Fibroblast of lung (primary cell): ENCODE results near the gene RUNDC3A. TPM values are rescaled to one million over a fixed set of nuclear protein-coding genes. Genes with fewer than 3 reads are reported as not detected.

ENCODE experiments used
- DNase-seq, 2 donors: peaks; one replicate each; pipeline versions ENCODE4 v3.0.0 to v3.0.0-alpha.2; 2010; ENCODE audit warnings: low read depth in 2 of 2
- H2AFZ ChIP-seq: 2 replicates; pipeline ENCODE4 v1.5.1; 2012; ENCODE audit warnings: low read length, control low read depth, inconsistent platforms
- H3K27ac ChIP-seq: 2 replicates; pipeline ENCODE4 v1.5.1; 2011; ENCODE audit warnings: low read length, control low read depth; ENCODE audit not compliant: insufficient read depth
- H3K27me3 ChIP-seq: 2 replicates; pipeline ENCODE4 v1.5.1; 2011; ENCODE audit warnings: mild to moderate bottlenecking, low read length; ENCODE audit not compliant: control insufficient read depth, insufficient read depth
- H3K36me3 ChIP-seq: 2 replicates; pipeline ENCODE4 v1.5.1; 2011; ENCODE audit warnings: low read length; ENCODE audit not compliant: control insufficient read depth, insufficient read depth
- H3K4me1 ChIP-seq: 2 replicates; pipeline ENCODE4 v1.5.1; 2011; ENCODE audit warnings: low read length; ENCODE audit not compliant: control insufficient read depth, insufficient read depth; ENCODE audit errors: extremely low read depth
- H3K4me2 ChIP-seq: 2 replicates; pipeline ENCODE4 v1.5.1; 2011; ENCODE audit warnings: low read length, control low read depth; ENCODE audit not compliant: insufficient read depth; ENCODE audit errors: extremely low read depth
- H3K4me3 ChIP-seq, 4 experiments: fragments of 200-600 bp in 1 of 4; sonication (generic) in 1 of 4; replicated peaks in 1 of 4; 2 replicates each; pipeline ENCODE4 v1.5.1; 2011 to 2016; ENCODE audit warnings: low read length in 4 of 4, low read depth in 3 of 4, mild to moderate bottlenecking in 3 of 4, control low read depth in 2 of 4, inconsistent platforms in 1 of 4, mixed read lengths in 1 of 4; ENCODE audit not compliant: insufficient read depth in 1 of 4; ENCODE audit errors: control extremely low read depth in 1 of 4
- H3K79me2 ChIP-seq: 2 replicates; pipeline ENCODE4 v1.5.1; 2012; ENCODE audit warnings: mild to moderate bottlenecking, low read length, inconsistent platforms; ENCODE audit not compliant: control insufficient read depth, insufficient read depth
- H3K9ac ChIP-seq: 2 replicates; pipeline ENCODE4 v1.5.1; 2011; ENCODE audit warnings: mild to moderate bottlenecking, low read length, control low read depth; ENCODE audit not compliant: insufficient read depth
- H3K9me3 ChIP-seq: 2 replicates; pipeline ENCODE4 v1.5.1; 2012; ENCODE audit warnings: low read depth, low read length; ENCODE audit not compliant: control insufficient read depth, insufficient read depth
- H4K20me1 ChIP-seq: 2 replicates; pipeline ENCODE4 v1.5.1; 2011; ENCODE audit warnings: low read length; ENCODE audit not compliant: control insufficient read depth, insufficient read depth; ENCODE audit errors: extremely low read depth
- CTCF ChIP-seq, 2 donors: IDR thresholded peaks in 1 of 2; conservative IDR thresholded peaks in 1 of 2; 1 replicate in 1 of 2; 2 replicates in 1 of 2; pipeline ENCODE4 v1.5.1; 2011 to 2012; ENCODE audit warnings: low read length in 2 of 2, control low read depth in 1 of 2, inconsistent platforms in 1 of 2, low read depth in 1 of 2, mild to moderate bottlenecking in 1 of 2
- EZH2 ChIP-seq: IDR thresholded peaks from 2 replicates; pipeline ENCODE4 v1.5.1; 2012; ENCODE audit warnings: low read length, control low read depth, mild to moderate bottlenecking; ENCODE audit errors: missing control alignments
- polyA plus RNA-seq, 2 donors: library from polyadenylated mRNA; depleted of rRNA in 1 of 2; stranded (reverse) in 1 of 2; unstranded in 1 of 2; fragments of >200 nt; gene quantifications; 2 replicates each; pipeline ENCODE4 v1.2.1, GENCODE V29; 2011 to 2012; ENCODE audit warnings: missing spikeins in 1 of 2
- total RNA-seq: library from RNA; depleted of rRNA; stranded (reverse); fragments of >200 nt; gene quantifications from 2 replicates; pipeline ENCODE4 v1.2.1, GENCODE V29; 2014

Gene RUNDC3A
- total and polyA plus RNA-seq, 2 donors (not counting 1 experiment from before 2014, with no cell fraction given): not detected

- H3K27ac ChIP-seq: no peak overlapping the region
- peaks cover 4% of the 10 kb centered on the region for H3K27me3 ChIP-seq
- DNase-seq: no peak
- H3K9ac ChIP-seq: no peak overlapping the region
- no peak overlapping the region for H3K4me2 ChIP-seq
- no peaks in the 10 kb centered on the region for H3K79me2 ChIP-seq
- no peaks in the 10 kb centered on the region for H3K9me3 ChIP-seq
- no peak for TF ChIP-seq EZH2
- no peak for TF ChIP-seq CTCF (conservative IDR thresholded peaks at IDR 0.05 in 1 of 2, IDR thresholded peaks at IDR 0.05 in 1 of 2; ENCODE audit: low read depth in 1 of 2, low read length in 2 of 2)
- H3K4me1 ChIP-seq: no peaks in the 10 kb centered on the region
- H3K4me3 ChIP-seq: no peak overlapping the region
- no peak overlapping the region for H2AFZ ChIP-seq
- no peaks in the 10 kb centered on the region for H3K36me3 ChIP-seq
- no peaks in the 10 kb centered on the region for H4K20me1 ChIP-seq
Observed at GRCh38 chr17:44267165-44267455, 41.3 kb upstream of the RUNDC3A start.

- no peak within 1 kb of the TSS for H3K4me2 ChIP-seq
- no peak within 1 kb of the TSS for H3K4me3 ChIP-seq
- no peaks in the 10 kb centered on the region for H3K36me3 ChIP-seq
- H2AFZ ChIP-seq: no peak within 1 kb of the TSS
- no peaks in the 10 kb centered on the region for H3K79me2 ChIP-seq
- H3K9ac ChIP-seq: no peak within 1 kb of the TSS
- no peak within 1 kb of the TSS for H3K27ac ChIP-seq
- no peaks in the 10 kb centered on the region for H3K4me1 ChIP-seq
- H4K20me1 ChIP-seq: no peaks in the 10 kb centered on the region
- peaks cover 4% of the 10 kb centered on the region for H3K27me3 ChIP-seq
- TF ChIP-seq EZH2 (no peak), CTCF (conservative IDR thresholded peaks at IDR 0.05 in 1 of 2, IDR thresholded peaks at IDR 0.05 in 1 of 2; ENCODE audit: low read depth in 1 of 2, low read length in 2 of 2) (no peak)
- DNase-seq: no peak
- no peaks in the 10 kb centered on the region for H3K9me3 ChIP-seq
Observed at GRCh38 chr17:44267818-44268490, 40.4 kb upstream of the RUNDC3A start, which contains the start of gene SLC4A1. SLC4A1 (minus strand) TSS chr17:44268135; CDS start chr17:44262866, 5,269 bp downstream.

GRCh38 chr17:44268709-44269534 is 39.5 kb upstream of the RUNDC3A start:
- Histone ChIP-seq H4K20me1 (no peaks in the 10 kb centered on the region), H2AFZ (no peak overlapping the region), H3K79me2 (no peaks in the 10 kb centered on the region), H3K27me3 (peaks cover 4% of the 10 kb centered on the region), H3K9me3 (no peaks in the 10 kb centered on the region), H3K4me1 (no peaks in the 10 kb centered on the region), H3K27ac (no peak overlapping the region), H3K9ac (no peak overlapping the region), H3K4me2 (no peak overlapping the region), H3K36me3 (no peaks in the 10 kb centered on the region), H3K4me3 (no peak overlapping the region)
- no peak for TF ChIP-seq CTCF (conservative IDR thresholded peaks at IDR 0.05 in 1 of 2, IDR thresholded peaks at IDR 0.05 in 1 of 2; ENCODE audit: low read depth in 1 of 2, low read length in 2 of 2)
- TF ChIP-seq EZH2: no peak
- DNase-seq: no peak
